NT2/D1 (cell line): Measurements from ENCODE around the gene SMO.
"Not testable (repeated sequence)": the region's sequence is repeated elsewhere in the genome, so short reads cannot be mapped to it uniquely, and the experiment has no call there.

Source experiments
- DNase-seq: peaks from one replicate; pipeline ENCODE4 v3.0.0-alpha.2; 2011; ENCODE audit warnings: low read depth, low spot score
- H3K27me3 ChIP-seq: 2 replicates; pipeline ENCODE4 v1.6.0; 2011; ENCODE audit warnings: mild to moderate bottlenecking; ENCODE audit not compliant: insufficient read length, insufficient read depth
- H3K36me3 ChIP-seq: 2 replicates; pipeline ENCODE4 v1.6.1; 2011; ENCODE audit warnings: mild to moderate bottlenecking, low read length, mixed read lengths; ENCODE audit not compliant: insufficient read depth, insufficient read length
- H3K4me1 ChIP-seq: 2 replicates; pipeline ENCODE4 v1.5.1; 2011; ENCODE audit not compliant: insufficient read depth, insufficient read length
- H3K4me3 ChIP-seq: 2 replicates; pipeline ENCODE4 v1.5.1; 2011; ENCODE audit warnings: low read depth; ENCODE audit not compliant: insufficient read length
- H3K9ac ChIP-seq: 2 replicates; pipeline ENCODE4 v1.6.0; 2011; ENCODE audit warnings: low read depth; ENCODE audit not compliant: insufficient read length
- H3K9me3 ChIP-seq: 2 replicates; pipeline ENCODE4 v1.5.1; 2011; ENCODE audit warnings: mild to moderate bottlenecking, low read length; ENCODE audit not compliant: insufficient read depth
- SUZ12 ChIP-seq: IDR thresholded peaks from 2 replicates; pipeline ENCODE4 v1.6.1; 2011; ENCODE audit not compliant: insufficient read length, insufficient read depth; ENCODE audit errors: extremely low read depth
- YY1 ChIP-seq: IDR thresholded peaks from 2 replicates; pipeline ENCODE4 v1.6.1; 2011; ENCODE audit not compliant: insufficient read length, insufficient read depth
- ZNF274 ChIP-seq: IDR thresholded peaks from 2 replicates; pipeline ENCODE4 v1.6.1; 2011; ENCODE audit warnings: mild to moderate bottlenecking, low read depth, low read length

Gene SMO

DNA sequence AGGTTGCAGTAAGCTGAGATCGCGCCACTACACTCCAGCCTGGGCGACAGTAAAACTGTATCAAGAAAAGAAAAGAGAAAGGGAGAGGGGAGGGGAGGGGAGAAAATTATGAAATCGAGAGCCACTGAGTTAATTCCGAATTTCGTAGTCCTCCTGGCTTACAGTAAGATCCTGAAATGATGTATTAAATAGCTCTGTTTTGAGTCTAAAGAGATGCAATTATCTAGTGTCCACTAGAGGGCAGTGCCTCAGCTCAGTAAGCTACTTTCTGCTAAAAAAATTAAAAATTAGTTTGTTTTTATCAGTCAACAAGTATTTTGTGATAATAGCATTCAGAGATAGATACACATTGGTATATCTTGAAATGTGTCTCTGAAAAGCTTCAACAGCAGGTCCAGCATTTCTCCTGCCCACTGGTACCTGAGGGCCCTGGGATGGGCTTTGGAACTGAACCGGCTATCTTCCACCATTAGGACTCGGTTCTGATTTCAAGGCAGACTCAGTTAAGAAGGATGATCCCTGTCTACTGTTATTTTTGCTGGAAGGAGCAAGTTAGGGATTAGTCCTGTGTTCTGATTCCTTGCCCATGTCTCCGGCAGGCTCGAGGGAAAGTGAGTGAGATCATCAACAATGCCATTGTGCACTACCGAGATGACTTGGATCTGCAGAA lies 24.4 kb upstream of the SMO start:
- no peaks in the 10 kb centered on the region for H3K9me3 ChIP-seq
- H3K4me1 ChIP-seq, result no peaks in the 10 kb centered on the region
- H3K27me3 ChIP-seq, result no peaks in the 10 kb centered on the region
- no peak for DNase-seq
- no peak overlapping the region for H3K9ac ChIP-seq
- H3K4me3 ChIP-seq, result no peak overlapping the region
- no peaks in the 10 kb centered on the region for H3K36me3 ChIP-seq
- TF ChIP-seq ZNF274 (no peak), YY1 (no peak)

DNA sequence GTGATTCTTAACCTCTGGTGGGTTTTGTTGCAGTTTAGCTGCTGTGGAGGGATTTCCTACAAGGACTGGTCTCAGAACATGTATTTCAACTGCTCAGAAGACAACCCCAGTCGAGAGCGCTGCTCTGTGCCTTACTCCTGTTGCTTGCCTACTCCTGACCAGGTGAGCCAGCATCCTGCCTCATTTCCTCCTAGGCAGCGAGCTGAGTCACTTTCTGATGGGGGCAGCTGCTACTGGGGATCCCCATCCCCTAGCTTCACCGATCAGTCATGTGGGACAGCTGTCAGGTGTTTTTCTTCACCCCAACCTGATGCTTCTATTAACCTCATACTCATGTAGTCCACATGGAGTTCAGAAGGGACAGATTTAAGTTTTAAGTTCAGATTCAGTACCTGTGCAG lies 21.7 kb upstream of the SMO start:
- no peak for TF ChIP-seq ZNF274
- TF ChIP-seq SUZ12, result no peak
- TF ChIP-seq YY1, result no peak
- DNase-seq, result no peak
- H3K9ac ChIP-seq, result no peak overlapping the region
- no peaks in the 10 kb centered on the region for H3K36me3 ChIP-seq
- no peak overlapping the region for H3K4me3 ChIP-seq
- no peaks in the 10 kb centered on the region for H3K27me3 ChIP-seq
- H3K4me1 ChIP-seq, result no peaks in the 10 kb centered on the region
- H3K9me3 ChIP-seq, result no peaks in the 10 kb centered on the region

DNA sequence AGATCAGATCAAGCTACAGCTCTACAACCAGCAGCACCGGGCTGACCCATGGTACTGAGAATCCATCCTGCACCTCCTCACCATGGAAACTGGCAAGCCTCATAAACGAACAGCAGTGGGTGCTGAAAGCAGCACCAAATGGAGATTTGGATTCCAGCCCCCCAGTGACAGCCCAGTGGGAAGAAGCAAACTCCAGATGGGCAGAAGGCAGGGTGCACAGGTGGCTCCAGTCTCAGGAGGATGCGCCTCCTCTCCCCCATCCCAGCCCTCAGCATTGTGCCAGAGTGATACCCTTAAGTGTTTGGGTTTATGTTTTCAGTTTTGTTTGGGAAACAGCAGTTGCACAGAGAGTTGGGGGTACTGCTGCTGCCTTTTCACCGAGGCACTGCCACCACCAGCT lies 20.6 kb upstream of the SMO start:
- Histone ChIP-seq H3K9me3 (no peaks in the 10 kb centered on the region), H3K36me3 (no peaks in the 10 kb centered on the region), H3K9ac (no peak overlapping the region), H3K27me3 (no peaks in the 10 kb centered on the region), H3K4me3 (no peak overlapping the region), H3K4me1 (no peaks in the 10 kb centered on the region)
- TF ChIP-seq SUZ12 (no peak), YY1 (no peak), ZNF274 (no peak)
- DNase-seq, result no peak

DNA sequence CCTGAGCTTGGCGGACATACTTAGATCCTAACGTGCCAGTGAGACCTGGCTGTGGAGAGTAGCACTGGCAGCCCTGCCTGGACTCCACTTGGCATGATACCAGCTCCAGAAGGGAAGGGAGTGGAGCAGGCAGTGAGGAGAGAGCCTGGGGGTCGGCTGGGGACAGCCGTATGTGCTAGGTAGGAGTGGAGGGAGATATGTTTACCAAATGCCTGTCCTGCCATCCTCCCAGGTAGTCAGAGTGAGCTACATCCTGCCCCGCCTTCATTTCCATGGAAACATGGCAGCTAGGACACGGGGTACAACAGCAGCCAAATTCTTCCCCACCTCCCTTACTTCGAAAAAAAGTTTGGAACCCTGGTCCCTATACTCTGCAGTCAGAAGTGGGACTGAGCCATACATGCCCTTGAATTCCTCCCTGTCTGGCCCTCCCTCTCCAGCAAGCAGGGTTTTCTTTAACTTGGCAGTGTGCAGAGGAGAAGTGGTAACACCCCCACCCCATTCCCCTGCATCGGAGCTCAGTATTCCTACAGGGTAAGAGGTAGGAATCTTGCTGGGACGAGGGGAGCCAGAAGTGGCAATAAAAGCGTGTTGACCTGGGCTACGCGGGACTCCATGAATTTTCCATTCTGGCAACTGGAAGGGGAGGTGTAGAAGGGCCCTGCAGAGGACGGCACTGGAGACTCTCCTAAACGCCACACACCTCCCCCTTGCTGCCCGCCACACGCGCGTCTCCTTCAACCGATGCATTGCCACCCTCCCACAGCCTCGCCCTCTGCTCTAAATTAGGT lies 20.0 kb upstream of the SMO start:
- H3K36me3 ChIP-seq, result no peaks in the 10 kb centered on the region
- H3K4me3 ChIP-seq, result no peak overlapping the region
- H3K9ac ChIP-seq, result peak overlapping the region; percentile 3
- H3K27me3 ChIP-seq, result no peaks in the 10 kb centered on the region
- DNase-seq, result no peak
- TF ChIP-seq ZNF274, result no peak
- TF ChIP-seq SUZ12, result no peak
- no peak for TF ChIP-seq YY1
- H3K4me1 ChIP-seq, result no peaks in the 10 kb centered on the region
- 0 out of 2 replicates have a peak, but pooled peaks cover under 1% of the 10 kb centered on the region for H3K9me3 ChIP-seq

DNA sequence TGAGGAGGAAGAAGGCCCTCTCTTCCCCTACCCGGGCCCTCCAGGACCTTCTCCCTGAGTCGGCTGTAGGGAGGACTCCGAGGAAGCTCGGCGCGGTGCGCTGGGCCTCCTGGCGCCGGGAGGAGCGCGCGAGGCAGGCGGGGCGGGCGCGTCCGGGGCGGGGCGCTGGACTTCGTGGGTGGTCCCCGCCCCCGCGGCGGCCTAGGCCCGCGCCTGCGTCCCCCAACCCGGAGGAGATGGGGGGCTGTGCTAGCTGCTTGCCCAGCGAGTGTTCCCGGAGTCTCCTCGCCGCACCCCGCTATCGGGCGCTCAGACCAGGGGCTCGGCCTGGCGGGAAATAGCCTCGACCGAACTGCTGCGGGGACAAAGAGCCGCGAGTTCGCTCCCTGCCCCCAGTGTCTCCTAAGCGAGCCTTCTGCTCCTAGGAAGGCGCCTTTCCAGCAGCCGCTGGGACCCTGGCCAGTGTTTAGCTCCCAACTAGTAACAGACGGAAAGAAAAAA lies 19.2 kb upstream of the SMO start:
- Histone ChIP-seq H3K36me3 (no peaks in the 10 kb centered on the region), H3K27me3 (no peaks in the 10 kb centered on the region), H3K4me1 (no peaks in the 10 kb centered on the region), H3K9me3 (peaks cover 6% of the 10 kb centered on the region; the same call in 1 of the 2 replicates), H3K9ac (peak overlapping the region; percentile 76), H3K4me3 (peak overlapping the region; percentile 53)
- TF ChIP-seq SUZ12, result no peak
- TF ChIP-seq YY1, result no peak
- no peak for TF ChIP-seq ZNF274
- no peak for DNase-seq

DNA sequence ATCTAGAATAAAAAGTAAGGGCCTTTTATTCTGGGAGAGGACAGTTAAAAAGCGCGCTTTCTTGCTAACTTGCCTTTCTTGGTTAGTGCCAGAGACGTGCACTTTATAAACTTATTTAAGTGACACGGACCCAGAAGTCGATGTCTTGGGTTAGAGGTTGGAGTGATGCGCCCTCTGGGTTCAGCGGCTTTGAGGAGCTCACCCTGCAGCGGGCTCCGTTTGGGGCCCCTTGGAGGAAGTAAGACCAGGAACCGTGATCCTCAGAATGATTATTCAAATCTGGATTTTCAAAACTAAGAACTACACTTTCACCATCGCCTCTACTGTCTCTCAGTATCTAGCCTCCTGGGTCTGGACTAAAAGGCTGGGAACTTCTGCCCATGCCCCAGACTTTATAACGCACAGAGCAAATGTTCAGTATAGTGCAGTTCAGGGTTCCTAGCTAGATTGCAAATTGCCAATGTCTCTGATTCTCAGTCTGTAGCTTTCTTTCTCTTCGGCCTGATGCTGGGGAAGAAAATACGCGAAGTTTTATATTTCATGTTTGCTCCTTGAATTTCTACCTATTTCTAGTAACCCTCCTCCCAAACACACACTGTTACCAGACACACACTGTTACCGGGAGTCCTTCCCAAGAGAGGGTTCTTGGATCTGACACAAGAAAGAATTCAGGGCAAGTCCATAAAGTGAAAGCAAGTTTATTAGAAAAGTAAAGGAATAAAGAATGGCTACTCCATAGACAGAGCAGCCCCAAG lies 18.6 kb upstream of the SMO start:
- DNase-seq, result no peak
- Histone ChIP-seq H3K9me3 (peaks cover 6% of the 10 kb centered on the region; the same call in 1 of the 2 replicates), H3K36me3 (no peaks in the 10 kb centered on the region), H3K4me1 (no peaks in the 10 kb centered on the region), H3K9ac (peak overlapping the region; percentile 76), H3K4me3 (peak overlapping the region; percentile 12), H3K27me3 (no peaks in the 10 kb centered on the region)
- TF ChIP-seq YY1, result no peak
- no peak for TF ChIP-seq SUZ12
- TF ChIP-seq ZNF274, result no peak

DNA sequence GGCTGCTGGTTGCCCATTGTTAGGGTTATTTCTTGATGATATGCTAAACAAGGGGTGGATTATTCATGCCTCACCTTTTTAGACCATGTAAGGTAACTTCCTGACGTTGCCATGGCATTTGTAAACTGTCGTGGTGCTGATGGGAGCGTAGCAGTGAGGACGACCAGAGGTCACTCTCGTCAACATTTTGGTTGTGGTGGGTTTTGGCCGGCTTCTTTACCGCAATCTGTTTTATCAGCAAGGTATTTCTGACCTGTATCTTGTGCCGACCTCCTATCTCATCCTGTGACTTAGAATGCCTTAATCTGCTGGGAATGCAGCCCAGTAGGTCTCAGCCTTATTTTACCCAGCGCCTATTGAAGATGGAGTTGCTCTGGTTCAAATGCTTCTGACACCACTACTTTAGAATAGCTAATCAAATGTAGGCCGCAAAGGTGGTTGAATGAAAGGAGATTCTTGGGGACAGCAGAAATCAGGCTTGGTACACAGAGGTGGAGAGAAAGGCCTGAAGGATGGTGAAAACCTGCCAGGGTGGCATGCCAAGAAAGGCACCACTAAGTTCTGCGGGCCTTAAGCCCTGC lies 17.9 kb upstream of the SMO start:
- no peak for TF ChIP-seq YY1
- no peak for TF ChIP-seq ZNF274
- no peak for TF ChIP-seq SUZ12
- Histone ChIP-seq H3K4me3 (no peak overlapping the region), H3K36me3 (no peaks in the 10 kb centered on the region), H3K4me1 (no peaks in the 10 kb centered on the region), H3K9me3 (peaks cover 6% of the 10 kb centered on the region; the same call in 1 of the 2 replicates), H3K9ac (no peak overlapping the region), H3K27me3 (no peaks in the 10 kb centered on the region)
- no peak for DNase-seq

DNA sequence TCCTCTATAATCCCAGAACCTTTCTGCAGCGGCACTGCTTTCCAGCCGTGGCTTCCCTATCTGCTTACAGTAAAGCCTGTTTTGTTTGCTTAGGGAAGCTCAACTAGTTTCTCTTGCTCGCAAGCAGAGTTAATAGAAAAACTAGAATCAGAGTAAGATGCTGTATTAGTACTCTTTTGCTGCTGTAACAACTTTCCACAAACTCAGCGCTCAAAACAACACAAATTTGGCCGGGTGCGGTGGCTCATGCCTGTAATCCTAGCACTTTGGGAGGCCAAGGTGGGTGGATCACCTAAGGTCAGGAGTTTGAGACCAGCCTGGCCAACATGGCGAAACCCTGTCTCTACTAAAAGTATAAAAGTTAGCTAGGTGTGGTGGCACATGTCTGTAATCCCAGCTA lies 14.6 kb upstream of the SMO start:
- not testable (repeated sequence) for H3K4me1 ChIP-seq, H3K36me3 ChIP-seq, H3K9ac ChIP-seq, H3K9me3 ChIP-seq, H3K27me3 ChIP-seq, H3K4me3 ChIP-seq, DNase-seq
